Lower leg skin (tissue), 4 donors: Measurements from ENCODE around the gene MRPL36. TPM values are rescaled to one million over a fixed set of nuclear protein-coding genes. Genes with fewer than 3 reads are reported as not detected.

Source experiments
- DNase-seq, 2 donors: peaks; one replicate each; pipeline ENCODE4 v3.0.0-alpha.2; 2019; ENCODE audit warnings: low spot score in 2 of 2
- H3K4me3 ChIP-seq: fragments of 200-600 bp; sonication (generic); 2 replicates; pipeline ENCODE4 v1.5.1; 2017; ENCODE audit warnings: mild to moderate bottlenecking, low read depth; ENCODE audit not compliant: poor library complexity, severe bottlenecking
- POLR2A ChIP-seq, 2 donors: fragments of 450-650 bp; IDR thresholded peaks; one replicate each; pipeline ENCODE4 v1.6.1; 2016 to 2017; ENCODE audit warnings: antibody characterized with exemption in 2 of 2, mild to moderate bottlenecking in 1 of 2, moderate library complexity in 1 of 2
- WGBS, 2 donors: methylation state at CpG; one replicate each; pipeline ENCODE4 v1.1.5; 2018; 5-methylcytosine and 5-hydroxymethylcytosine counted together
- intact Hi-C: fragments of 100-400 bp; cut with DNase I; formaldehyde crosslinking; loops from one replicate; pipeline ENCODE4 v1.15.0; 2023; ENCODE audit warnings: low total_unique reads
- total RNA-seq, 4 donors: library from RNA; depleted of rRNA; stranded (reverse); fragments of >200 nt; gene quantifications; one replicate each; pipeline ENCODE4 v1.1.0, GENCODE V29; 2016
- TF ChIP-seq, protein P1 (sequence below), 3 donors: fragments of 450-650 bp; IDR thresholded peaks; one replicate each; pipeline ENCODE4 v1.5.1; 2016; ENCODE audit warnings: antibody characterized with exemption in 3 of 3, mild to moderate bottlenecking in 3 of 3, moderate library complexity in 2 of 3

The MRPL36 gene
- total RNA-seq, 4 donors from 2014 or later, result 34.6 to 59.4 (median 42.6) TPM

DNA sequence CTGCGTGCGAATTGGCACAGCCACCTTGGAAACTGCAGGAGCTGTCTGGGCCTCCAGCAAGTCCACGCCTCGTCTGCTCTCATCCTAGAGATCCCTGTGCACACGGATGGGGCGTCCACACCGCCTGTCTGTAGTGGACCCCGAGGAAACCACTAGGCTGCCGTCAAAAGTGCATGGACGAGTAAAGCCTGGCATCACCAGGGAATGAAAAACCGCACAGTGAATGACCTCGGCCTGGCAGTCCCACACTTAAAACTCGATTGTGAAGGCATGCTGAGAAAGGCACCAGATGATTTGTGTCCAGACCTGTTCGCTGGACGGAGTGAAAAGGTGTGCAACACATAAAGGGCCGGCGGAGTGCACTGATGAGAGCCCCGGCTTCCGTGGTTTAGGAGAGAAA, 50.8 kb downstream of the MRPL36 start:
- WGBS, 2 donors, result 88% methylated on average over 19 of the region's 19 CpGs
- H3K4me3 ChIP-seq, result no peak overlapping the region
- intact Hi-C loops, result no loop called here
- TF ChIP-seq POLR2A (IDR thresholded peaks at IDR 0.05), result no peak
- TF ChIP-seq, protein P1, sequence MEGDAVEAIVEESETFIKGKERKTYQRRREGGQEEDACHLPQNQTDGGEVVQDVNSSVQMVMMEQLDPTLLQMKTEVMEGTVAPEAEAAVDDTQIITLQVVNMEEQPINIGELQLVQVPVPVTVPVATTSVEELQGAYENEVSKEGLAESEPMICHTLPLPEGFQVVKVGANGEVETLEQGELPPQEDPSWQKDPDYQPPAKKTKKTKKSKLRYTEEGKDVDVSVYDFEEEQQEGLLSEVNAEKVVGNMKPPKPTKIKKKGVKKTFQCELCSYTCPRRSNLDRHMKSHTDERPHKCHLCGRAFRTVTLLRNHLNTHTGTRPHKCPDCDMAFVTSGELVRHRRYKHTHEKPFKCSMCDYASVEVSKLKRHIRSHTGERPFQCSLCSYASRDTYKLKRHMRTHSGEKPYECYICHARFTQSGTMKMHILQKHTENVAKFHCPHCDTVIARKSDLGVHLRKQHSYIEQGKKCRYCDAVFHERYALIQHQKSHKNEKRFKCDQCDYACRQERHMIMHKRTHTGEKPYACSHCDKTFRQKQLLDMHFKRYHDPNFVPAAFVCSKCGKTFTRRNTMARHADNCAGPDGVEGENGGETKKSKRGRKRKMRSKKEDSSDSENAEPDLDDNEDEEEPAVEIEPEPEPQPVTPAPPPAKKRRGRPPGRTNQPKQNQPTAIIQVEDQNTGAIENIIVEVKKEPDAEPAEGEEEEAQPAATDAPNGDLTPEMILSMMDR (IDR thresholded peaks at IDR 0.05), result no peak
- no peak for DNase-seq

Other genes with a start within 250 kb of the MRPL36 start
- 10 to 100 TPM; 22.0 to 86.9 (median 49.7) TPM for gene NDUFS6, start 1.6 kb upstream of the MRPL36 start, total RNA-seq
- 10 to 100 TPM; 32.5 to 58.3 (median 48.5) TPM for gene IRX4, start 83.1 kb upstream of the MRPL36 start, total RNA-seq